Stomach smooth muscle (tissue), 2 donors: ENCODE data around the gene POGLUT2.

Experiments used
- H3K27ac ChIP-seq: one replicate; pipeline ENCODE4 v1.7.0; 2013; ENCODE audit warnings: mild to moderate bottlenecking, low read length, inconsistent platforms
- H3K27me3 ChIP-seq, 2 donors: one replicate each; pipeline ENCODE4 v1.7.0; 2013; ENCODE audit warnings: low read length in 2 of 2; ENCODE audit not compliant: insufficient read depth in 2 of 2, control insufficient read depth in 1 of 2
- H3K36me3 ChIP-seq, 2 donors: one replicate each; pipeline ENCODE4 v1.7.0; 2013; ENCODE audit warnings: low read length in 2 of 2; ENCODE audit not compliant: control insufficient read depth in 2 of 2, insufficient read depth in 2 of 2
- H3K4me1 ChIP-seq: one replicate; pipeline ENCODE4 v1.7.0; 2013; ENCODE audit warnings: low read length; ENCODE audit not compliant: control insufficient read depth, insufficient read depth
- H3K4me3 ChIP-seq, 2 donors: one replicate each; pipeline ENCODE4 v1.7.0; 2013; ENCODE audit warnings: low read length in 2 of 2
- H3K9ac ChIP-seq, 2 donors: one replicate each; pipeline ENCODE4 v1.7.0; 2013; ENCODE audit warnings: low read length in 2 of 2, mild to moderate bottlenecking in 1 of 2
- H3K9me3 ChIP-seq, 2 donors: one replicate each; pipeline ENCODE4 v1.7.0; 2013; ENCODE audit warnings: low read length in 2 of 2; ENCODE audit not compliant: control insufficient read depth in 2 of 2
- donor health status: healthy.
- donor health status: Pancreatic carcinoma.

The POGLUT2 gene

GRCh38 chr13:102830646-102831045 is 31.9 kb upstream of the POGLUT2 start:
- Histone ChIP-seq H3K9me3 (no peaks in the 10 kb centered on the region), H3K27ac (no peak overlapping the region), H3K4me1 (no peaks in the 10 kb centered on the region), H3K27me3 (no peaks in the 10 kb centered on the region), H3K36me3 (peaks cover 10 to 18% of the 10 kb centered on the region in 2 donors), H3K4me3 (no peak overlapping the region), H3K9ac (no peak overlapping the region)

- no peak overlapping the region for H3K9ac ChIP-seq
- H3K9me3 ChIP-seq, result no peaks in the 10 kb centered on the region
- peaks cover 30 to 31% of the 10 kb centered on the region in 2 donors for H3K36me3 ChIP-seq
- H3K27ac ChIP-seq, result no peak overlapping the region
- no peak overlapping the region for H3K4me3 ChIP-seq
- H3K4me1 ChIP-seq, result no peaks in the 10 kb centered on the region
- H3K27me3 ChIP-seq, result no peaks in the 10 kb centered on the region
Observed at GRCh38 chr13:102825921-102826706, 27.3 kb upstream of the POGLUT2 start.

- H3K9ac ChIP-seq, result no peak overlapping the region
- no peaks in the 10 kb centered on the region for H3K4me1 ChIP-seq
- no peak overlapping the region for H3K4me3 ChIP-seq
- H3K9me3 ChIP-seq, result no peaks in the 10 kb centered on the region
- peaks cover 30 to 31% of the 10 kb centered on the region in 2 donors for H3K36me3 ChIP-seq
- no peaks in the 10 kb centered on the region for H3K27me3 ChIP-seq
- no peak overlapping the region for H3K27ac ChIP-seq
Observed at GRCh38 chr13:102825400-102825799, 26.6 kb upstream of the POGLUT2 start.

- Histone ChIP-seq H3K4me1 (no peaks in the 10 kb centered on the region), H3K27me3 (no peaks in the 10 kb centered on the region), H3K4me3 (no peak overlapping the region), H3K27ac (no peak overlapping the region), H3K9ac (no peak overlapping the region), H3K9me3 (no peaks in the 10 kb centered on the region), H3K36me3 (peaks cover 17 to 24% of the 10 kb centered on the region in 2 donors)
Observed at GRCh38 chr13:102817907-102818306, 19.1 kb upstream of the POGLUT2 start.

- Histone ChIP-seq H3K9ac (no peak overlapping the region), H3K27me3 (no peaks in the 10 kb centered on the region), H3K27ac (no peak overlapping the region), H3K36me3 (peaks cover 10 to 19% of the 10 kb centered on the region in 2 donors), H3K4me1 (no peaks in the 10 kb centered on the region), H3K9me3 (no peaks in the 10 kb centered on the region), H3K4me3 (no peak overlapping the region)
Observed at GRCh38 chr13:102817241-102817640, 18.5 kb upstream of the POGLUT2 start.

- Histone ChIP-seq H3K9ac (no peak overlapping the region), H3K36me3 (peaks cover 5 to 14% of the 10 kb centered on the region in 2 donors), H3K27me3 (no peaks in the 10 kb centered on the region), H3K4me1 (no peaks in the 10 kb centered on the region), H3K4me3 (no peak overlapping the region), H3K9me3 (no peaks in the 10 kb centered on the region), H3K27ac (no peak overlapping the region)
Observed at GRCh38 chr13:102816708-102817107, 17.9 kb upstream of the POGLUT2 start.

- no peaks in the 10 kb centered on the region for H3K9me3 ChIP-seq
- no peaks in the 10 kb centered on the region for H3K4me1 ChIP-seq
- H3K9ac ChIP-seq, result no peak overlapping the region
- H3K27me3 ChIP-seq, result no peaks in the 10 kb centered on the region
- no peak overlapping the region for H3K4me3 ChIP-seq
- H3K27ac ChIP-seq, result no peak overlapping the region
- H3K36me3 ChIP-seq, result peaks cover 4 to 13% of the 10 kb centered on the region in 2 donors
Observed at GRCh38 chr13:102815788-102816187, 17.0 kb upstream of the POGLUT2 start.

- Histone ChIP-seq H3K4me1 (no peaks in the 10 kb centered on the region), H3K9ac (no peak overlapping the region), H3K36me3 (peaks cover 4 to 13% of the 10 kb centered on the region in 2 donors), H3K4me3 (no peak overlapping the region), H3K27ac (no peak overlapping the region), H3K9me3 (no peaks in the 10 kb centered on the region), H3K27me3 (no peaks in the 10 kb centered on the region)
Observed at GRCh38 chr13:102814793-102815192, 16.0 kb upstream of the POGLUT2 start.

- H3K4me3 ChIP-seq, result no peak overlapping the region
- no peaks in the 10 kb centered on the region for H3K9me3 ChIP-seq
- H3K9ac ChIP-seq, result no peak overlapping the region
- peaks cover 4 to 7% of the 10 kb centered on the region in 2 donors for H3K36me3 ChIP-seq
- H3K27ac ChIP-seq, result no peak overlapping the region
- H3K4me1 ChIP-seq, result no peaks in the 10 kb centered on the region
- no peaks in the 10 kb centered on the region for H3K27me3 ChIP-seq
Observed at GRCh38 chr13:102814025-102814607, 15.3 kb upstream of the POGLUT2 start.

- H3K27me3 ChIP-seq, result no peaks in the 10 kb centered on the region
- H3K4me3 ChIP-seq, result no peak overlapping the region
- no peak overlapping the region for H3K9ac ChIP-seq
- H3K27ac ChIP-seq, result no peak overlapping the region
- H3K36me3 ChIP-seq, result peaks cover 0 to 4% of the 10 kb centered on the region in 2 donors
- H3K4me1 ChIP-seq, result no peaks in the 10 kb centered on the region
- no peaks in the 10 kb centered on the region for H3K9me3 ChIP-seq
Observed at GRCh38 chr13:102812611-102813287, 14.0 kb upstream of the POGLUT2 start.
